PFSK-1 (cell line): ENCODE results near the gene SH2D1B.

Source experiments
- FOXP2 ChIP-seq: optimal IDR thresholded peaks from 2 replicates; pipeline ENCODE3; 2011; ENCODE audit warnings: borderline replicate concordance, control low read depth, inconsistent platforms; ENCODE audit not compliant: insufficient read depth; ENCODE audit errors: extremely low read length, extremely low read depth
- POLR2AphosphoS5 ChIP-seq: IDR thresholded peaks from 2 replicates; pipeline ENCODE4 v1.6.1; 2012; ENCODE audit warnings: low read depth, mild to moderate bottlenecking, control low read depth, low read length, moderate library complexity
- SIN3A ChIP-seq: IDR thresholded peaks from 2 replicates; pipeline ENCODE4 v1.6.1; 2012; ENCODE audit warnings: mild to moderate bottlenecking, low read length, moderate library complexity, borderline replicate concordance; ENCODE audit not compliant: insufficient read depth
- TAF1 ChIP-seq: IDR thresholded peaks from 2 replicates; pipeline ENCODE4 v1.6.1; 2012; ENCODE audit warnings: low read length, control low read depth, borderline replicate concordance; ENCODE audit not compliant: insufficient read depth
- TF ChIP-seq, protein P1 (sequence below), 2 experiments: IDR thresholded peaks; 2 replicates each; pipeline versions ENCODE4 v1.6.1 to v1.8.0; 2011 to 2012; ENCODE audit warnings: low read depth in 2 of 2, low read length in 2 of 2, control low read depth in 1 of 2, inconsistent platforms in 1 of 2, mild to moderate bottlenecking in 1 of 2, moderate library complexity in 1 of 2; ENCODE audit not compliant: insufficient read depth in 1 of 2

DNA sequence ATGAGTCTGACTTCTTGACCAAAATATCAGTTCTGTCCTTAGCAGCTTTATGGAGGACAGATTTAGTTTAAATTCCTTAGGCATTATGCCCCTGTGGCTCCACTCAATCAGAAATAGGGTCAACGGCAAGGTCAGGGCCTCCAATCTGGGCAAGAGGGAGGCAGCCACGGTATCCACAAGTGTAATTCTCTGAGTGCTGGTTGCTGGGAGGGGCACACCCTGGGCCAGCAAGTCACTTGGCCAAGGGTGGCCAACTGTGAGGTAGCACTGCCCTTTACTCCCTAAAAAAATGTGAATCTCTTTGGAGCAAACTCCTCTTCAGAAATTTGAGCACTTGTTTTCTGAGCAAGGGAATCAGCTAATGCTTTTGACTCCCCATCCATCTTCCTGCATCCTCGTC lies 48.1 kb downstream of the SH2D1B start:
- TF ChIP-seq POLR2AphosphoS5: no peak
- TF ChIP-seq, protein P1, sequence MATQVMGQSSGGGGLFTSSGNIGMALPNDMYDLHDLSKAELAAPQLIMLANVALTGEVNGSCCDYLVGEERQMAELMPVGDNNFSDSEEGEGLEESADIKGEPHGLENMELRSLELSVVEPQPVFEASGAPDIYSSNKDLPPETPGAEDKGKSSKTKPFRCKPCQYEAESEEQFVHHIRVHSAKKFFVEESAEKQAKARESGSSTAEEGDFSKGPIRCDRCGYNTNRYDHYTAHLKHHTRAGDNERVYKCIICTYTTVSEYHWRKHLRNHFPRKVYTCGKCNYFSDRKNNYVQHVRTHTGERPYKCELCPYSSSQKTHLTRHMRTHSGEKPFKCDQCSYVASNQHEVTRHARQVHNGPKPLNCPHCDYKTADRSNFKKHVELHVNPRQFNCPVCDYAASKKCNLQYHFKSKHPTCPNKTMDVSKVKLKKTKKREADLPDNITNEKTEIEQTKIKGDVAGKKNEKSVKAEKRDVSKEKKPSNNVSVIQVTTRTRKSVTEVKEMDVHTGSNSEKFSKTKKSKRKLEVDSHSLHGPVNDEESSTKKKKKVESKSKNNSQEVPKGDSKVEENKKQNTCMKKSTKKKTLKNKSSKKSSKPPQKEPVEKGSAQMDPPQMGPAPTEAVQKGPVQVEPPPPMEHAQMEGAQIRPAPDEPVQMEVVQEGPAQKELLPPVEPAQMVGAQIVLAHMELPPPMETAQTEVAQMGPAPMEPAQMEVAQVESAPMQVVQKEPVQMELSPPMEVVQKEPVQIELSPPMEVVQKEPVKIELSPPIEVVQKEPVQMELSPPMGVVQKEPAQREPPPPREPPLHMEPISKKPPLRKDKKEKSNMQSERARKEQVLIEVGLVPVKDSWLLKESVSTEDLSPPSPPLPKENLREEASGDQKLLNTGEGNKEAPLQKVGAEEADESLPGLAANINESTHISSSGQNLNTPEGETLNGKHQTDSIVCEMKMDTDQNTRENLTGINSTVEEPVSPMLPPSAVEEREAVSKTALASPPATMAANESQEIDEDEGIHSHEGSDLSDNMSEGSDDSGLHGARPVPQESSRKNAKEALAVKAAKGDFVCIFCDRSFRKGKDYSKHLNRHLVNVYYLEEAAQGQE (IDR thresholded peaks at IDR 0.05; ENCODE audit: insufficient read depth in 1 of 2, low read depth in 2 of 2, low read length in 2 of 2): no peak
- TF ChIP-seq TAF1: no peak
- TF ChIP-seq SIN3A: no peak
- no peak for TF ChIP-seq FOXP2
